HepG2 (cell line): Measurements from ENCODE around the gene RELL1. TPM values are rescaled to one million over a fixed set of nuclear protein-coding genes. Genes with fewer than 3 reads are reported as not detected.

ENCODE experiments used
- ATAC-seq: fragments of 200-7000 bp; cut with Tn5 transposase; 3 replicates; pipeline ENCODE4 v1.9.1; 2020; ENCODE audit warnings: mild to moderate bottlenecking, moderate library complexity
- BruUV-seq: library from RNA; stranded (reverse); fragments of 400-500 nt; replicated peaks from 2 replicates; lab custom pipeline; 2021; lab: Mats Ljungman, UMichigan
- CTCF ChIA-PET: fragments of 300-600 bp; formaldehyde crosslinking; extraction: SDS; loops from one replicate; lab custom pipeline; 2021; ENCODE audit warnings: low total read pairs, inconsistent platforms, low intra/inter-chr PET ratio; lab: Yijun Ruan, JAX
- POLR2A ChIA-PET: fragments of 350-600 bp; sonication (Branson Sonifier 250); formaldehyde crosslinking; loops from one replicate; lab custom pipeline; 2020; ENCODE audit warnings: antibody characterized with exemption, inconsistent platforms; lab: Yijun Ruan, JAX
- DNase-seq: peaks from one replicate; pipeline ENCODE4 v3.0.0-alpha.2; 2015; ENCODE audit warnings: low spot score
- FAIRE-seq: peaks from 3 replicates; lab custom pipeline; 2011; peaks lifted over from hg19 to GRCh38; lab: Jason Lieb, UNC
- H2AFZ ChIP-seq: one replicate; pipeline ENCODE4 v1.6.1; 2011; ENCODE audit warnings: low read length, inconsistent platforms
- H3K27ac ChIP-seq: fragments of 300-600 bp; 3 replicates; pipeline ENCODE4 v1.8.0; 2011; ENCODE audit warnings: mixed run types, mild to moderate bottlenecking, mixed read lengths, low read length, inconsistent platforms; ENCODE audit not compliant: insufficient read depth; ENCODE audit errors: extremely low read length
- H3K27me3 ChIP-seq, 2 experiments: fragments of 200-600 bp in 1 of 2; 2 replicates in 1 of 2; 3 replicates in 1 of 2; pipeline versions ENCODE4 v1.6.0 to v1.8.0; 2011; ENCODE audit warnings: low read length in 2 of 2, mild to moderate bottlenecking in 2 of 2, moderate library complexity in 2 of 2, inconsistent platforms in 1 of 2; ENCODE audit not compliant: insufficient read depth in 2 of 2, control insufficient read depth in 1 of 2
- H3K36me3 ChIP-seq, 2 experiments: fragments of 200-600 bp in 1 of 2; replicated peaks in 1 of 2; 2 replicates in 1 of 2; 3 replicates in 1 of 2; pipeline versions ENCODE4 v1.5.1 to v1.8.0; 2011; ENCODE audit warnings: low read length in 2 of 2, inconsistent platforms in 1 of 2; ENCODE audit not compliant: insufficient read depth in 2 of 2, control insufficient read depth in 1 of 2
- H3K4me1 ChIP-seq: 2 replicates; pipeline ENCODE4 v1.5.1; 2012; ENCODE audit warnings: low read length, inconsistent platforms; ENCODE audit not compliant: insufficient read depth
- H3K4me2 ChIP-seq: 2 replicates; pipeline ENCODE4 v1.6.0; 2011; ENCODE audit warnings: low read depth, low read length, inconsistent platforms
- H3K4me3 ChIP-seq, 3 experiments: fragments of 200-600 bp in 1 of 3; sonication (generic), shearing (Covaris generic) in 1 of 3; replicated peaks in 1 of 3; 2 replicates each; pipeline ENCODE4 v1.5.1; 2011 to 2016; ENCODE audit warnings: low read length in 3 of 3, inconsistent platforms in 2 of 3, low read depth in 2 of 3, mild to moderate bottlenecking in 2 of 3, control low read depth in 1 of 3, mixed read lengths in 1 of 3; ENCODE audit not compliant: insufficient read depth in 1 of 3
- H3K79me2 ChIP-seq: one replicate; pipeline ENCODE4 v1.6.1; 2011; ENCODE audit warnings: low read length, inconsistent platforms; ENCODE audit not compliant: insufficient read depth
- H3K9ac ChIP-seq: 2 replicates; pipeline ENCODE4 v1.6.0; 2011; ENCODE audit warnings: mild to moderate bottlenecking, low read depth, low read length, inconsistent platforms; ENCODE audit not compliant: insufficient read depth
- H3K9me3 ChIP-seq: 2 replicates; pipeline ENCODE4 v1.5.1; 2012; ENCODE audit warnings: mild to moderate bottlenecking, low read length
- H4K20me1 ChIP-seq: 2 replicates; pipeline ENCODE4 v1.6.0; 2011; ENCODE audit warnings: inconsistent platforms, mild to moderate bottlenecking, low read length, moderate library complexity; ENCODE audit not compliant: insufficient read depth
- BORCS8-MEF2B ChIP-seq: sonication (generic); formaldehyde crosslinking; IDR thresholded peaks from 2 replicates; pipeline ENCODE4 v1.8.0; 2022; ENCODE audit warnings: mild to moderate bottlenecking, missing genetic modification reagents
- CBFB ChIP-seq: sonication (generic); formaldehyde crosslinking; IDR thresholded peaks from 2 replicates; pipeline ENCODE4 v1.4.0; 2020; ENCODE audit warnings: missing genetic modification reagents
- CHD2 ChIP-seq: IDR thresholded peaks from 2 replicates; pipeline ENCODE4 v1.6.1; 2011; ENCODE audit warnings: low read depth, low read length, improper control_type of control experiment
- FOXP1 ChIP-seq, 2 experiments: fragments of 450-650 bp in 1 of 2; IDR thresholded peaks; 2 replicates each; pipeline ENCODE4 v1.6.1; 2017 to 2018; ENCODE audit warnings: antibody characterized with exemption in 1 of 2
- MYNN ChIP-seq: sonication (generic); formaldehyde crosslinking; IDR thresholded peaks from 2 replicates; pipeline ENCODE4 v1.4.0; 2020; ENCODE audit warnings: mild to moderate bottlenecking, low read depth, missing genetic modification reagents
- NR2F1 ChIP-seq, 2 experiments: fragments of 450-650 bp in 1 of 2; formaldehyde crosslinking in 1 of 2; IDR thresholded peaks; 2 replicates each; pipeline versions ENCODE4 v1.5.0 to v1.6.1; 2016 to 2020; ENCODE audit warnings: mild to moderate bottlenecking in 1 of 2, missing compliant biosample characterization in 1 of 2, missing genetic modification reagents in 1 of 2, moderate library complexity in 1 of 2
- PAF1 ChIP-seq: IDR thresholded peaks from 2 replicates; pipeline ENCODE4 v1.6.1; 2016; ENCODE audit warnings: missing genetic modification reagents, missing compliant biosample characterization
- RARG ChIP-seq: sonication (generic); formaldehyde crosslinking; IDR thresholded peaks from 2 replicates; pipeline ENCODE4 v1.4.0; 2020; ENCODE audit warnings: low read depth, mild to moderate bottlenecking, missing genetic modification reagents
- SAFB2 ChIP-seq: sonication (generic); formaldehyde crosslinking; IDR thresholded peaks from 2 replicates; pipeline ENCODE4 v1.5.1; 2020; ENCODE audit warnings: missing genetic modification reagents, low read depth, mild to moderate bottlenecking, borderline replicate concordance
- SIN3B ChIP-seq: fragments of 150-350 bp; IDR thresholded peaks from 2 replicates; pipeline ENCODE4 v1.6.1; 2014; ENCODE audit warnings: low read length
- SRF ChIP-seq: IDR thresholded peaks from 2 replicates; pipeline ENCODE4 v1.6.1; 2011; ENCODE audit warnings: mild to moderate bottlenecking, low read depth, low read length, moderate library complexity
- TBP ChIP-seq: sonication (generic); formaldehyde crosslinking; IDR thresholded peaks from 2 replicates; pipeline ENCODE4 v1.5.0; 2020; ENCODE audit warnings: missing genetic modification reagents
- ZFP41 ChIP-seq: sonication (generic); formaldehyde crosslinking; IDR thresholded peaks from 2 replicates; pipeline ENCODE4 v1.4.0; 2020; ENCODE audit warnings: mild to moderate bottlenecking, missing genetic modification reagents, borderline replicate concordance
- ZMYM4 ChIP-seq: sonication (generic); formaldehyde crosslinking; IDR thresholded peaks from 2 replicates; pipeline ENCODE4 v1.8.1; 2023; ENCODE audit warnings: mild to moderate bottlenecking, missing genetic modification reagents
- ZNF331 ChIP-seq: sonication (generic); formaldehyde crosslinking; IDR thresholded peaks from 2 replicates; pipeline ENCODE4 v1.4.0; 2020; ENCODE audit warnings: missing genetic modification reagents
- ZNF34 ChIP-seq: sonication (generic); formaldehyde crosslinking; IDR thresholded peaks from 2 replicates; pipeline ENCODE4 v1.4.0; 2020; ENCODE audit warnings: mild to moderate bottlenecking, missing genetic modification reagents, borderline replicate concordance
- ZNF556 ChIP-seq: sonication (generic); formaldehyde crosslinking; IDR thresholded peaks from 2 replicates; pipeline ENCODE4 v1.4.0; 2020; ENCODE audit warnings: mild to moderate bottlenecking, missing genetic modification reagents, borderline replicate concordance
- ZNF737 ChIP-seq: sonication (generic); formaldehyde crosslinking; IDR thresholded peaks from 2 replicates; pipeline ENCODE4 v1.5.0; 2020; ENCODE audit warnings: missing genetic modification reagents, mild to moderate bottlenecking, borderline replicate concordance
- WGBS: methylation state at CpG from one replicate; pipeline ENCODE4 v1.1.6; 2017; ENCODE audit warnings: low lambda C conversion rate; 5-methylcytosine and 5-hydroxymethylcytosine counted together
- in situ Hi-C: cut with HindIII; loops from 2 replicates; pipeline ENCODE4 v1.10.0; 2017; ENCODE audit warnings: low pct_unique_long_range_greater_than_20kb; ENCODE audit not compliant: extremely low pct_ligation_motif_present
- intact Hi-C: fragments of 100-400 bp; cut with micrococcal nuclease; formaldehyde crosslinking; loops from one replicate; pipeline ENCODE4 v1.10.0; 2022; ENCODE audit not compliant: unreplicated experiment
- polyA plus RNA-seq, 8 experiments: library from polyadenylated mRNA; depleted of rRNA in 3 of 8; stranded (reverse) in 7 of 8; unstranded in 1 of 8; fragments of >200 nt; fragmentation: Illumina TruSeq in 4 of 8; extraction: Trizol in 4 of 8; gene quantifications; 2 replicates each; pipeline versions ENCODE4 v1.2.1 to v1.2.3, GENCODE V29; 2011 to 2016; ENCODE audit warnings: low read depth in 4 of 8, missing spikeins in 1 of 8, mixed read lengths in 1 of 8; ENCODE audit not compliant: insufficient read depth in 1 of 8
- total RNA-seq, 5 experiments: library from RNA; depleted of rRNA; stranded (reverse); fragments of >200 nt; fragmentation: Illumina TruSeq; extraction: Trizol; gene quantifications; 2 replicates each; pipeline ENCODE4 v1.2.3, GENCODE V29; 2016; ENCODE audit warnings: low read depth in 1 of 5
- TF ChIP-seq, protein P1 (sequence below): sonication (generic); formaldehyde crosslinking; IDR thresholded peaks from 2 replicates; pipeline ENCODE4 v1.4.0; 2020; ENCODE audit warnings: missing genetic modification reagents
- TF ChIP-seq, protein P2 (sequence below): sonication (generic); formaldehyde crosslinking; IDR thresholded peaks from 2 replicates; pipeline ENCODE4 v1.5.0; 2020; ENCODE audit warnings: mild to moderate bottlenecking, missing genetic modification reagents

The RELL1 gene
- total and polyA plus RNA-seq, 2 of the 13 experiments (the other 11 are each of a cell fraction or from before 2014, with no cell fraction given) = 8.4 to 58.4 TPM

DNA sequence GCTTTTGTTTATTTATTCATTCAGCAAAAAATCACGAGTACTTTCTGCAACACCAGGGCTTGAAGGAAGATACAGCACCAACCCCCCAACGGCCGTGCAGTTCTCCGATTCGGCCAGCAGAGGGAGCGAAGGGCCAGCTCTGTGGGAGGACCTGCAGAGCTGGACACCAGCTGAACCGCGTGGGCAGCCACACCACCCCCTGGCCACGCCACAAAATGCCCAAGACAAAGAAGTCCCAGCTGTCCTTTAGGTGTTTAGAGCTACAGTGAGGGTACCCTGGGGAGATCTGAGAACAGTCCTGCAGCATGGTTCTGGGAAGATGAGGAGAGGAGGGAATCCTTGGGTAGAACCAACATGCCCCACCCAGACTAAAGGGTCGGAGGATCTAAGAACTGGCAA, 83.1 kb downstream of the RELL1 start:
- Histone ChIP-seq H3K79me2 (no peaks in the 10 kb centered on the region), H3K27me3 (no peaks in the 10 kb centered on the region), H3K36me3 (no peaks in the 10 kb centered on the region), H3K27ac (no peak overlapping the region), H3K4me3 (no peak overlapping the region), H4K20me1 (no peaks in the 10 kb centered on the region), H3K4me1 (peaks cover 47% of the 10 kb centered on the region), H3K9ac (no peak overlapping the region), H3K9me3 (no peaks in the 10 kb centered on the region), H3K4me2 (peak overlapping the region; percentile 33), H2AFZ (no peak overlapping the region)
- BruUV-seq = no TSS peak
- in situ Hi-C loops (loop anchor here (5.0 kb wide), 2 partner anchors 84 to 194 kb away; partner anchors contain the start of gene RELL1), intact Hi-C loops (loop anchor here (1.0 to 5.0 kb wide), 5 partner anchors 39 to 434 kb away; no protein-coding TSS in a partner anchor)
- ChIA-PET POLR2A (interaction anchor here (1.3 to 2.5 kb wide), 2 partner anchors 45 to 199 kb away, joined by 4 to 6 read pairs; no protein-coding TSS in a partner anchor), CTCF (interaction anchor here (0.6 to 2.6 kb wide), 5 partner anchors 80 to 432 kb away, joined by 3 to 29 read pairs (median 12); no protein-coding TSS in a partner anchor)
- peak; percentile 55 for DNase-seq
- peak; percentile 90 for ATAC-seq
- peak; percentile 60 for FAIRE-seq
- 14% methylated on average over 10 of the region's 10 CpGs for WGBS
- TF ChIP-seq ZNF34 (0 out of 2 replicates have a peak, but pooled peaks have one; percentile 25), ZFP41 (CRISPR knock-in tag) (no peak), NR2F1 (CRISPR knock-in tag; IDR thresholded peaks at IDR 0.05) (no peak), PAF1 (CRISPR knock-in tag) (no peak), TBP (CRISPR knock-in tag) (no peak), CHD2 (no peak), SIN3B (no peak), BORCS8-MEF2B (CRISPR knock-in tag) (0 out of 2 replicates have a peak, but pooled peaks have one; percentile 44), FOXP1 (IDR thresholded peaks at IDR 0.05) (no peak), FOXP1 (CRISPR knock-in tag; IDR thresholded peaks at IDR 0.05) (no peak), ZNF331 (CRISPR knock-in tag) (peak; percentile 42; the same call in 1 of the 2 replicates), ZMYM4 (CRISPR knock-in tag) (peak; percentile 28; the same call in 1 of the 2 replicates), MYNN (no peak), CBFB (CRISPR knock-in tag) (0 out of 2 replicates have a peak, but pooled peaks have one; percentile 36), SRF (no peak), ZNF556 (CRISPR knock-in tag) (peak; percentile 55; the same call in 1 of the 2 replicates), RARG (CRISPR knock-in tag) (no peak), SAFB2 (CRISPR knock-in tag) (no peak), ZNF737 (CRISPR knock-in tag) (no peak)
- TF ChIP-seq, protein P1, sequence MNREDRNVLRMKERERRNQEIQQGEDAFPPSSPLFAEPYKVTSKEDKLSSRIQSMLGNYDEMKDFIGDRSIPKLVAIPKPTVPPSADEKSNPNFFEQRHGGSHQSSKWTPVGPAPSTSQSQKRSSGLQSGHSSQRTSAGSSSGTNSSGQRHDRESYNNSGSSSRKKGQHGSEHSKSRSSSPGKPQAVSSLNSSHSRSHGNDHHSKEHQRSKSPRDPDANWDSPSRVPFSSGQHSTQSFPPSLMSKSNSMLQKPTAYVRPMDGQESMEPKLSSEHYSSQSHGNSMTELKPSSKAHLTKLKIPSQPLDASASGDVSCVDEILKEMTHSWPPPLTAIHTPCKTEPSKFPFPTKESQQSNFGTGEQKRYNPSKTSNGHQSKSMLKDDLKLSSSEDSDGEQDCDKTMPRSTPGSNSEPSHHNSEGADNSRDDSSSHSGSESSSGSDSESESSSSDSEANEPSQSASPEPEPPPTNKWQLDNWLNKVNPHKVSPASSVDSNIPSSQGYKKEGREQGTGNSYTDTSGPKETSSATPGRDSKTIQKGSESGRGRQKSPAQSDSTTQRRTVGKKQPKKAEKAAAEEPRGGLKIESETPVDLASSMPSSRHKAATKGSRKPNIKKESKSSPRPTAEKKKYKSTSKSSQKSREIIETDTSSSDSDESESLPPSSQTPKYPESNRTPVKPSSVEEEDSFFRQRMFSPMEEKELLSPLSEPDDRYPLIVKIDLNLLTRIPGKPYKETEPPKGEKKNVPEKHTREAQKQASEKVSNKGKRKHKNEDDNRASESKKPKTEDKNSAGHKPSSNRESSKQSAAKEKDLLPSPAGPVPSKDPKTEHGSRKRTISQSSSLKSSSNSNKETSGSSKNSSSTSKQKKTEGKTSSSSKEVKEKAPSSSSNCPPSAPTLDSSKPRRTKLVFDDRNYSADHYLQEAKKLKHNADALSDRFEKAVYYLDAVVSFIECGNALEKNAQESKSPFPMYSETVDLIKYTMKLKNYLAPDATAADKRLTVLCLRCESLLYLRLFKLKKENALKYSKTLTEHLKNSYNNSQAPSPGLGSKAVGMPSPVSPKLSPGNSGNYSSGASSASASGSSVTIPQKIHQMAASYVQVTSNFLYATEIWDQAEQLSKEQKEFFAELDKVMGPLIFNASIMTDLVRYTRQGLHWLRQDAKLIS (CRISPR knock-in tag) = no peak
- TF ChIP-seq, protein P2, sequence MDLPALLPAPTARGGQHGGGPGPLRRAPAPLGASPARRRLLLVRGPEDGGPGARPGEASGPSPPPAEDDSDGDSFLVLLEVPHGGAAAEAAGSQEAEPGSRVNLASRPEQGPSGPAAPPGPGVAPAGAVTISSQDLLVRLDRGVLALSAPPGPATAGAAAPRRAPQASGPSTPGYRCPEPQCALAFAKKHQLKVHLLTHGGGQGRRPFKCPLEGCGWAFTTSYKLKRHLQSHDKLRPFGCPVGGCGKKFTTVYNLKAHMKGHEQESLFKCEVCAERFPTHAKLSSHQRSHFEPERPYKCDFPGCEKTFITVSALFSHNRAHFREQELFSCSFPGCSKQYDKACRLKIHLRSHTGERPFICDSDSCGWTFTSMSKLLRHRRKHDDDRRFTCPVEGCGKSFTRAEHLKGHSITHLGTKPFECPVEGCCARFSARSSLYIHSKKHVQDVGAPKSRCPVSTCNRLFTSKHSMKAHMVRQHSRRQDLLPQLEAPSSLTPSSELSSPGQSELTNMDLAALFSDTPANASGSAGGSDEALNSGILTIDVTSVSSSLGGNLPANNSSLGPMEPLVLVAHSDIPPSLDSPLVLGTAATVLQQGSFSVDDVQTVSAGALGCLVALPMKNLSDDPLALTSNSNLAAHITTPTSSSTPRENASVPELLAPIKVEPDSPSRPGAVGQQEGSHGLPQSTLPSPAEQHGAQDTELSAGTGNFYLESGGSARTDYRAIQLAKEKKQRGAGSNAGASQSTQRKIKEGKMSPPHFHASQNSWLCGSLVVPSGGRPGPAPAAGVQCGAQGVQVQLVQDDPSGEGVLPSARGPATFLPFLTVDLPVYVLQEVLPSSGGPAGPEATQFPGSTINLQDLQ (CRISPR knock-in tag) = no peak
